GM19238 (cell line): ENCODE results near the gene HLA-DOB.

Experiments used
- DNase-seq: peaks from one replicate; pipeline ENCODE4 v3.0.0; 2011; ENCODE audit warnings: low spot score; ENCODE audit not compliant: insufficient read length

Gene HLA-DOB

GRCh38 chr6:32816746-32817204 is at the start of gene HLA-DOB:
TSS of gene HLA-DOB (minus strand) at chr6:32817002. CDS start at chr6:32816951, 51 bp downstream.
- DNase-seq, result peak; percentile 45

- DNase-seq, result no peak
Observed at GRCh38 chr6:32865724-32866443, 49.1 kb upstream of the HLA-DOB start.

DNA sequence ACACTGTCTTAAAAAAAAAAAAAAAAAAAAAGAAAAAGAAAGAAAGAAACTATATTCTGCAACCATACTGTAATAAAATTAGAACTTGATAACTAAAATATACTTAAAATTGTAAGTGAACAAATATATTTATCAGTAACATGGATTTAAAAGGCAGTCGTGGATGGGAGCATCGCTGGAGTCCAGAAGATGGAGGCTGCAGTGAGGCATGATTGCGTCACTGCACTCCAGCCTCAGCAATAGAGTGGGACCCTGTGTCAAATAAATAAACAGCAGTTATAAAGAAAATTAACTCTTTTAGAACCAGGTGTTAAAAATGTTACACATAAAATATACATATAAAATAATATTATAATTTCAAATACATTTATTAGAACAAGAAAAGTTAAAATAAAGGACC is 45.9 kb upstream of the HLA-DOB start:
- no peak for DNase-seq

DNA sequence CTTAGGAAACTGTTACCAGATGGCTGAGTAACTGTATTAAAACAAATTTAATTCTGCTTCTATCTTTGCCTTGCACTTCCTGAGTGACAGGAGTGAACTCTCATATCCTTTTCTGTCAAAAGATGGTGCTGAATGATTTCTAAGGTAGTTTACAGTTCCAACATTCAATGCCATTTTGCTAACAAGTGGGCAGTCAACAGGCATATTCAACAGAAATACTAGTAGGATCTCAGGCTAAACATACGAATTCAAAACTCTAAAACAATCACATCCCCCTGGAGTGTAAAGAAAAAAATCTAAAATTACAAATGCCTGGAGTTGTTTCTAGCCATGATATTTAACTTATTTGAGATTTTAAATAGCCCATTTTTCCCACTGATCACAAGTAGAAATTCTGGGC is 43.9 kb upstream of the HLA-DOB start:
- no peak for DNase-seq

GRCh38 chr6:32858194-32858593 is 41.4 kb upstream of the HLA-DOB start:
- no peak for DNase-seq

GRCh38 chr6:32857156-32857891 is 40.5 kb upstream of the HLA-DOB start:
- no peak for DNase-seq

DNA sequence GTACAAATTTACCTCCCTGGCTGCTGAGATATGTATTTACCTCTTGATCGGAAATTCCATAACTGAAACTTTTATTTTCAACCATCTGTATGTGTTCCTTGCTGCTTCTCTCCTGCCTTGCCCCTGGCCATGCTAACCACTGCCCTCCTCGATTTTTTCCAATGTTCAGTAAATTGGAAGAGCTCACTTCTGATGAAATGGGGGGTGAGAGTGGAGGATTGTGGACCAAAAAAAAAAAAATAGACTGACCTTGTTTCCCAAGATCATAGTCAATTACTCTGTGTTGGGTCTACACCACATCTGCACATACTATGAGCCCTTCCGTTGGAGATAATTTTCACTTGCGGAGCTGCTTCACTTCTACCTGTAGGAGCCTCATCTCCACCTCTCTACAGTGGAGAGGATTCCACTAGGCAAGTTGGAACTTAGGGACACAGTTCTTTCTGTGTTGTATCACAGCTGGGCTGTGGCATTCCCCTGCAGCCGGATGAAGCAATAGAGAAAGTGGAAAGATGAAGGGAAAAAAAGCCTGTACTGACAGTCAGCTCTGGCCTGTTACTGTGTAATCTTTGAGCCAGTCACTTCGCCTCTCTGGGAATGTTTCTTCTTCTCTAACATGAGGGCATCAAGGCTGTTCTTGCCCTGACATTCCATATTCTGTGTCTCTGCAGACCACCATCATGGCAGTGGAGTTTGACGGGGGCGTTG is 38.8 kb upstream of the HLA-DOB start:
- no peak for DNase-seq

DNA sequence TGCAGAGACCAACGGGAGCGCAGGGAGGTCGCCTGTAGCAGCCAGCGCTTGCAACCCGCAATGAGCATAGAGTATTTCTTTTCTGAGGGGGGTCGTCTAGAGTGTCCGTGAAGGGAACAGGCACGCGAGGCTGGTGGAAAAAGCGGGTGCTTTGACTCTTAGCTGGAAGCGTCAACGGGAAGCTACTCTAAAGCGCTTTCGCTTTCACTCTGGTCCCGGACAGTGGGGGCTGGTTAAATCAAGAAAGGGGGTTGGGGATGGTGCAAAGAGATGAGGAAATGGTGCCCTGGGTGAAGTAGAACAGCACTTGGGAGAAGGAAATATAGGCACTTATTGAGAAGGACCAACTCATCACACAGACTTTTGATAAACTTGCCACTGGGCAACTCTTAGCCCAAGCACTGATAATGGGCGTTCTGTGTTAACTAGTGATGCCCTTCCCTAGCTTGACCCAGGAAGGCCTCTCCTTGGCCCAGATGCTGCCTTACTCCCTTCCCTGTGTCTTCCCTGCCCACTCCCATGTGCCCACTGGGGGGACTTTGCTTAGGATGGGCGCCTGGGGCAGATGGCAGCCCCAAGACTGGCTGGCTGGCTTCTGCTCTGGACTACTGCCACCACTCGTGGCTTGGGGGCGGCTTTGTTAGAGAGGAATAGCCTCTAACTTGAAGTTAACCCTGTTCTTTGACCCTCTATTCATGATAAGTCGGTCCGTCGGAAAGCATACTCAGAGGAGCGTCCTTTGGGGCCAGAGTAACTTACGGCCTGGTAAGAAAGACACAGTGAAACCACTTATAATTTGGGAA is 37.8 kb upstream of the HLA-DOB start:
- no peak for DNase-seq

- DNase-seq, result peak; percentile 87
Observed at GRCh38 chr6:32853541-32854375, 37.0 kb upstream of the HLA-DOB start, which contains the start of the genes PSMB9 and TAP1. TSS of gene PSMB9 (plus strand) at chr6:32854192. CDS start at chr6:32854230, 38 bp downstream. TSS of gene TAP1 (minus strand) at chr6:32853704. CDS start at chr6:32853636, 68 bp downstream.

DNA sequence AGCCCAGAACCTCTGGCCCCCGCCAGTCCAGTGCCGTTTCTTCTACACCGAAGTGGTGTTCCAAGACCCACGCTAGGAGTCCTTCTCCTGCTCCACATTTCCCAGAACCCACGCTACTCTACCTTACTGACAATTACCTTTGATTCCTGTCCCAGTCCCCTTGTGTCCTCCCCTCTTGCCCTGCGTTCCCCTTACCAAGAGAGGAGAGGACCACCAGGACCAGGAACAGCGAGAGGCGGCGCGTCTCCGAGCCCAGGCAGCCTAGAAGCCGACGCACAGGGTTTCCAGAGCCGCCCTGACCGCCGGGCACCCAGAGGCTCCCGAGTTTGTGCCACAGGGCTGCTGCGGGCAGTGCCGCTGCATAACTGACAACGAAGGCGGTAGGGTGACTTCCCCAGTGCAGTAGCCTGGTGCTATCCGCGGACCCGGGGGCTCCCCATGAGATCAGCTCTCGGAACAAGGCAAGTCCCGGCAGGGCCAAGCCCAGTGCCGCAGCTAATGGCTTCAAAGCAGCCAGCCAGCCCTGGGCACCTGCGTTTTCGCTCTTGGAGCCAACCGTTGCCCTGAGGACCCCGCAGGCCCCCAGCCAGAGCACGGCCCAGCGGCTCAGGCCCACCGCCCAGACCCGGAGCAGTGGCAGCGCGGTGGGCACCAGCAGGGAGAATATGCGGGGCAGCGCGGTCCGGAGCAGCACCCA is 36.2 kb upstream of the HLA-DOB start:
- DNase-seq, result no peak

DNA sequence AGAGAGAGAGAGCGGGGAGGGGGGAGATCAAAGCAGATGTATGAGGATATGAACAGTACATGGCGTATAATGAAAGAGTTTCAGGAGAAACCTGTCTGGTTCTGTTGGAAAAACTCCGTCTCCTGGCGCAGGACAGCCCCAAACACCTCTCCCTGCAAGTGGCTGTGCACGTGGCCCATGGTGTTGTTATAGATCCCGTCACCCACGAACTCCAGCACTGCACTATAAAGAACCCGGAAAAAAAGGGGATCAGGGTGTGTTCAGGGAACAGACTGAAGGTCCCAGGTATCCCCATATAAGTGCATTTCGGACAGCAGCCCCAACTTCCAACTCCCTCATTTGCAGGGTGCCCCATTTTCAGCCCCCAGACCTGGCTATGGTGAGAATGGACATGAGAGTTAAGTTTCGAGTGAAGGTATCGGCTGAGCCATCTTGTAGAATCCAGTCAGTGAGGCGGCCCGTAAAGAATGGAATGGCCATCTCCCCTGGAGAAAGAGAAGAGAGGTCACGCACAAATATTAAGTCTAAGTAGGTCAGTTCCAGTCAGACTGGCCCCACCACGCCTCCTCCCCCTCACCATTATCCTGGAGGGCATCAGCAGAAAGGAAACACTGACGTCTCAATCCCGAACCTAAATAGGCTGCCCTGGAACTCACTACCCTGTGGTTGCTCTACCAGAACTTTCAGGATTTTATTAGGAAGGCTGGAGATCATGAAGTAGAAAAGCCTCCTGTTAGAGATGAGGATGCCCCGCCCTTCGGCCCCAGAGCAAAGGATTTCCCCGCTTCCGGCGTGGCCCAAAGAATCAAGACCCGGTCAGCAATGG is 35.4 kb upstream of the HLA-DOB start:
- no peak for DNase-seq

DNA sequence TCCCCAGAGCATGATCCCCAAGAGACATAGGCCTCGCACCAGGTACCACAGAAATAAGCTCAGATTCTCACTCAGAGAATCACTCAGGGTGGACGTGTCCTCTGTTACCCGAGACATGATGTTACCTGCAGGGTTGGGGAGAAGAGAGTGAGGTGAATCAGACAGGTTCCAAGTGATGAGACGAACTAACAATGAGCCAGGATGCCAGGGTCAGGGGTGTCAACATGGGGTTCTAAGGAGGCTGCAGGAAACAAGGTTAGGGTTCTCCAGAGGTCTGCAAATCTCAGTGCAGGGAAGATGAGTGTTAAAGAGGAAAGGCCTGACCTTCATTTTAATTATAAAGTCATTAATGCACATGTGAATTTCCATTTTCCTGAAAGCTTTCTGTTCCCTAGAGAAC is 34.2 kb upstream of the HLA-DOB start:
- DNase-seq, result no peak

DNA sequence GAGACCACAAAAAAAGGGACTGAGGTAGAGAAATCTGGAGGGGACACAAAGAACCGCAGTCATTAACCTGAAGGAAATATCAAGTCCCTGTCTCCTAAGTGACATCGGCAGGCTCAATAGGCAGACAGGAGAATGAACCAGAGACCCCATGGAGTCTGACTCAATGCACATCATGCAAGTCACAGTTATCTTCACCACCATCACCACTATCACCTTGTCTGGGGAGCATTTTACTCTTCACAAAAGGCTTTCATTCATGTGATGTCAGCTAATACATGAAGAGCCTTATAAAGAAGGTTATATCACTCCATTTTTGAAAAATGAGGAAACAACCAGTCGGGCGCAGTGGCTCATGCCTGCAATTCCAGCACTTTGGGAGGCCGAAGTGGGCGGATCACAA is 32.3 kb upstream of the HLA-DOB start:
- no peak for DNase-seq

- DNase-seq, result no peak
Observed at GRCh38 chr6:32847795-32848194, 31.0 kb upstream of the HLA-DOB start.

DNA sequence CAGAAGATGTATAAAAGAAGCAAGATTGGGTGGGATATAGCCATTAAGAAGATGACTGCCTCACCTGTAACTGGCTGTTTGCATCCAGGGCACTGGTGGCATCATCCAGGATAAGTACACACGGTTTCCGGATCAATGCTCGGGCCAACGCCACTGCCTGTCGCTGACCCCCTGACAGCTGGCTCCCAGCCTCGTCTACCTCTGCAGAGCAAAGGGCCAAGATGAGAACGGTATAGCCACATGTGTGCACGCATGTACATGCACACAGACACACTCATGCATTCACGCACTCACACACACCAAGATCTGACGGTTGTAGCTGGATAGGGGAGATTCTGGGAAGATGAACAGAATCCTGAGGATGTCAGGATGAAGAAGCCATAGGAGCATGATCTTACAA is 30.2 kb upstream of the HLA-DOB start:
- no peak for DNase-seq

- DNase-seq, result no peak
Observed at GRCh38 chr6:32845384-32845884, 28.6 kb upstream of the HLA-DOB start.

GRCh38 chr6:32844839-32845383 is 28.1 kb upstream of the HLA-DOB start:
- DNase-seq, result no peak
